ENCODE results near the gene SDK1. TPM values are rescaled to one million over a fixed set of nuclear protein-coding genes. Genes with fewer than 3 reads are reported as not detected.

Gene SDK1
- total and polyA plus RNA-seq, 2 experiments from 2014 or later, result 2.1 to 10.0 TPM

- TF ChIP-seq EZH2 (IDR thresholded peaks at IDR 0.05; ENCODE audit: low read depth, unreplicated experiment), result no peak
- no peak for TF ChIP-seq NANOG (IDR thresholded peaks at IDR 0.05; ENCODE audit: borderline replicate concordance)
- no peak for TF ChIP-seq REST (IDR thresholded peaks at IDR 0.05; ENCODE audit: unreplicated experiment)
Observed at GRCh38 chr7:4191046-4191445, 890.0 kb downstream of the SDK1 start (continued).

- Histone ChIP-seq H2AFZ (no peak overlapping the region), H3K27ac (ENCODE audit: low read depth) (no peak overlapping the region), H3K79me2 (replicated peaks; ENCODE audit: insufficient read depth) (no peaks in the 10 kb centered on the region), H3K4me3 (no peak overlapping the region), H3K27me3 (ENCODE audit: insufficient read depth) (no peaks in the 10 kb centered on the region), H3K4me1 (ENCODE audit: insufficient read depth) (no peaks in the 10 kb centered on the region), H3K36me3 (ENCODE audit: insufficient read depth) (no peaks in the 10 kb centered on the region; the same call in 1 of the 2 replicates), H4K20me1 (replicated peaks; ENCODE audit: insufficient read depth) (no peaks in the 10 kb centered on the region), H3K9me2 (ENCODE audit: insufficient read depth) (no peaks in the 10 kb centered on the region), H3K4me2 (no peak overlapping the region), H3F3A (replicated peaks; ENCODE audit: low read depth) (no peaks in the 10 kb centered on the region)
- ATAC-seq, result no peak; the same call in 2 of the 3 replicates
- Mint-ChIP-seq H3K4me3 (no peak overlapping the region), H3K27ac (no peak overlapping the region), H3K4me1 (peaks cover 14% of the 10 kb centered on the region), H3K27me3 (ENCODE audit: insufficient read depth, low read depth, poor library complexity) (peaks cover 8% of the 10 kb centered on the region), H3K9me3 (no peaks in the 10 kb centered on the region; the same call in 2 of the 3 replicates), H3K36me3 (ENCODE audit: low read depth) (no peaks in the 10 kb centered on the region; the same call in 2 of the 3 replicates)
- no peak for DNase-seq (ENCODE audit: low spot score)
- no peak for TF ChIP-seq ZNF331 (CRISPR knock-in tag; IDR thresholded peaks at IDR 0.05; ENCODE audit: low read depth)
- no peak for TF ChIP-seq REST (IDR thresholded peaks at IDR 0.05; ENCODE audit: unreplicated experiment)
- no peak for TF ChIP-seq CTCF (conservative IDR thresholded peaks at IDR 0.05; ENCODE audit: low read depth in 2 of 2)
- TF ChIP-seq JUNB (IDR thresholded peaks at IDR 0.05; ENCODE audit: unreplicated experiment), result no peak
- no peak for TF ChIP-seq EZH2phosphoT487 (IDR thresholded peaks at IDR 0.05; ENCODE audit: unreplicated experiment)
Observed at GRCh38 chr7:4191525-4191924, 890.5 kb downstream of the SDK1 start.

All from GM23338 (cell line).